ENCODE results near the gene MPRIP. TPM values are rescaled to one million over a fixed set of nuclear protein-coding genes. Genes with fewer than 3 reads are reported as not detected.

Gene MPRIP
- polyA plus RNA-seq, 4 donors = 142 to 202 (median 173) TPM

DNA sequence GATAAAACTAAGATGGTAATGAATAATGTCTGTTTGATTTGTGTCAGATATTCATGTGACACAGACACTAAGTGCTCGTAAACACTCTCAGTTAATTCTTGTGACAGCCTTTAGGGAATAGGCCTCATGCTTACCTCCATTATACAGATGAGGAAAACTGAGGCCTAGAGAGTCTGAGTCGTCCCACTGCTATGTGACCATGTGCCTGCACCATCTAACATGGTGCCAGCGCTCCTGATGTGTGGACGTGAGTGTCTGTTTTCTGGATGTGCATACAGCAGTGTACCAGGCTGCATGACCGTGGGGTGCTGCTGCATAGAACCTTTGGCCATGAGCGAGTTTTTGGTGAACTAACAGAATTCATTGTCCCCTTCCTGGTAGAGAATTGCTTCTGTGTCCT lies 61.8 kb downstream of the MPRIP start:
- DNase-seq (ENCODE audit: low read depth in 4 of 4, low spot score in 2 of 4) = no peak

GRCh38 chr17:17104494-17104893 lies 62.2 kb downstream of the MPRIP start:
- no peak for DNase-seq (ENCODE audit: low read depth in 4 of 4, low spot score in 2 of 4)

DNA sequence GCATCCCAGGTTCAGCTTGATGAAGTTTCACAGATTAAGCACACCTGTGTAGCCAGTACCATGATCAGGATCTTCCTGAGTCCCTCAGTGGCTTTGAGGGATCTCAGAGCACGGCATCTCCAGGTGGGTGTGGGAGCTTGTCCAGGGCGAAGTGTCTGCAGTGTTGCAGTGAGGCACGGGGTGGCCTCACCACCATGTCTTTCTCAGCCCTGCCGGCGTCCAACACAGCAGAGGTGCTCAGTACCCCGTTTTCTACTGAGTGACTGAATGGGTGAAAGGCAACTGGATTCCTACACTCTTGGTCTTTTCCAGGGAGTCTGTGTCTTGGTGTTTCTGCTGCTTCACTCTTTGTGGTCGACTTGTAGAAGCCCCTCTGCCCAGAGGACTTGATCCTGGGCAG lies 63.7 kb downstream of the MPRIP start:
- DNase-seq (ENCODE audit: low read depth in 4 of 4, low spot score in 2 of 4) = no peak

DNA sequence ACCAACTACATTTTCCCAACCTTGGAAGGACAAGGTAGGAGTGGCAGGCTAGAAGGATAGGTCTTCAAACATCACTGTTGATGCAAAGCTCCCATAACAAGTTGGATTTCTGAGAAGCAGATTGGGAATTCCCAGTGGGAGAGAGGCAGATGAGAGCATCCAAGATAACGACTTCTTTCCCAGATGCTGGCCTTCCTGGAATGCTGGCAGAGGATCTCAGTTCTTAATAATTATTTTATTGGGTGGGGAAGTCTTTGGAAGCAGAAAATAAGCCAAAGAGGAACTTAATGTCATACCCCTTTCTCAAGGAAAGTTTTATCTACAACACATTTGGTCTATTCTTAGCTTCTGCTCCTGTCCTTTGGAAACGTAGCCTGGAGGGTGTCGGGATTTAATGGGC lies 64.5 kb downstream of the MPRIP start:
- no peak for DNase-seq (ENCODE audit: low read depth in 4 of 4, low spot score in 2 of 4)

DNA sequence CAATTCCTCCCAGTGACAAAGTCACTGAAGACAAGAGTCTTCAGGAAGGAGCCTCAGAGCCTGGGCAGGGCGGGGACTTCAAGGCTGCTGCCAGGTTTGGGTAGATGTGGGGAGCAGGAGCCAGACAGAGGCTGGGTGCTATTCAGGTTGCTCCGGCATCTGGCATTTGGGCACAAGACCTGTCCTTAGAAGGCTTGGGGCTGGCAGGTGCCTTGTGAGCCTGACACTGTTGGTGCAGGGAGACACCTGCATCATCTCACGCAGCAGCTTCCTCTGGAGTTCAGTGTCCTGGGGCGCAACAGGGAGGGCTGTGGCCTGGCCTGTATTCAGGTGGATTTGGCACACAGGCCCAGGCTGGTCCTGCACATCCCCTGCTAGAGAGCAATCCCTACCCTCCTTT lies 65.0 kb downstream of the MPRIP start:
- DNase-seq (ENCODE audit: low read depth in 4 of 4, low spot score in 2 of 4) = no peak

- DNase-seq (ENCODE audit: low read depth in 4 of 4, low spot score in 2 of 4) = no peak
Observed at GRCh38 chr17:17107891-17108431, 65.7 kb downstream of the MPRIP start.

DNA sequence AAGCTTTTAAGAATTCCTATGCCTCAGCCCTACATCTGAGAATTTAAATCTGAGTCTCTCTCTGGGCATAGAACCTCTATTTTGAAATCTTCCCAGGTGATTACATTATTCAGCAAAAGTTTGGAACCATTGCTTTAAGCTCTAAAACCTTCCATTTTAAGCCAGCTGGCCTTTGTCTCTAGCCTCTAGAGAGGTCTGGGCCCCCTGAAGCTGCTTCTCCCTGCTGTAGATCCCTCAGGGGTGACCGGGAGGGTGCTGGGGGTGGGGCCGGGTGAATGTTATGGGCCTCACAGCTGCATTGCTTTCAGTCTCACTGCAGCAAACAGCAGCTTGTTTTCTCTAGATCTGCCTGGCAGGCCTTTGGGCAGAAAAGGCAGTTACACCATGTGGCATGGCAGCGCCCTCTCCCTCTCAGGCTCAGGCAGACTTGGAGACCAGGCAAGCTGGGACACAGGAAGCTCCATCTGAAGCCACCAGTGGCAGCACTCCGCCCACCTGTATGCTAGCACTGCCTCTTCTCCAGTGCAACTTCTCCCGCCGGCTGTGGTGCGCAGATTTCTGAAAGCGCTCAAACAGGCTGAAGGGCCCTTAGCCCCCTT lies 66.3 kb downstream of the MPRIP start:
- no peak for DNase-seq (ENCODE audit: low read depth in 4 of 4, low spot score in 2 of 4)

- DNase-seq (ENCODE audit: low read depth in 4 of 4, low spot score in 2 of 4) = no peak
Observed at GRCh38 chr17:17109256-17109655, 67.0 kb downstream of the MPRIP start.

DNA sequence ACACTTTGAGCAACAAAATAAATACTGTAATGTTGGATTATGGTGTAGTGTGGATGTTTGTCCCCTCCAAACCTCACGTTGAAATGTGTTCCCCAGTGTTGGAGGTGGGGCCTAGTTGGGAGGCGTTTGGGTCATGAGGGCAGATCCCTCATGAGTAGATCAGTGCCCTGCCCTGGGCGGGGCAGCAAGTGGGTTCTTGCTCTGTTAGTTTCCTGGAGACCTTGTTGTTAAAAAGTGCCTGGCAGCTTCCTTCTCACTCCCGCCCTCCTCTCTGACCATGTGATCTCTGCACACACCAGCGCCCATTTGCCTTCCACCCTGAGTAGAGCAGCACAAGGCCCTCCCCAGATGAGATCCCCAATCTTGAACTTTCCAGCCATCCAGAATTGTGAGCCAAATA lies 67.7 kb downstream of the MPRIP start:
- DNase-seq (ENCODE audit: low read depth in 4 of 4, low spot score in 2 of 4) = no peak

DNA sequence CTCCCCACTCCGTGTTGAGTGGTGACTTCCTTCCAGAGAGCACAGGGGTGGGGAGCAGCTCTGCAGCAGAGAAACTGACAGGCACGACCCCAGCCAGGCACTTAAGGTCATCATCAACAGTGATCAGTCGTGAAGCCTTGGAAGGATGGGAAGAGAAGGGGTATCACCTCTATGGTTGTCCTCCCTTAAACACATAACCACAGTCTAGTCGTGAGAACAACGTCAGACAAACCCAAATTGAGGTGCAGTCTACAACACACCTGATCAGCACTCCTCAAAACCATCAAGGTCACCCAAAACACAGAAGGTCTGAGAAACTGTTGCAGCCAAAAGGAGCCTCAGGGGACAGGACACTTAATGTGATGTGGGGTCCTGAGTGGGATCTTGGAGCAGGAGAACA lies 68.3 kb downstream of the MPRIP start:
- no peak for DNase-seq (ENCODE audit: low read depth in 4 of 4, low spot score in 2 of 4)

DNA sequence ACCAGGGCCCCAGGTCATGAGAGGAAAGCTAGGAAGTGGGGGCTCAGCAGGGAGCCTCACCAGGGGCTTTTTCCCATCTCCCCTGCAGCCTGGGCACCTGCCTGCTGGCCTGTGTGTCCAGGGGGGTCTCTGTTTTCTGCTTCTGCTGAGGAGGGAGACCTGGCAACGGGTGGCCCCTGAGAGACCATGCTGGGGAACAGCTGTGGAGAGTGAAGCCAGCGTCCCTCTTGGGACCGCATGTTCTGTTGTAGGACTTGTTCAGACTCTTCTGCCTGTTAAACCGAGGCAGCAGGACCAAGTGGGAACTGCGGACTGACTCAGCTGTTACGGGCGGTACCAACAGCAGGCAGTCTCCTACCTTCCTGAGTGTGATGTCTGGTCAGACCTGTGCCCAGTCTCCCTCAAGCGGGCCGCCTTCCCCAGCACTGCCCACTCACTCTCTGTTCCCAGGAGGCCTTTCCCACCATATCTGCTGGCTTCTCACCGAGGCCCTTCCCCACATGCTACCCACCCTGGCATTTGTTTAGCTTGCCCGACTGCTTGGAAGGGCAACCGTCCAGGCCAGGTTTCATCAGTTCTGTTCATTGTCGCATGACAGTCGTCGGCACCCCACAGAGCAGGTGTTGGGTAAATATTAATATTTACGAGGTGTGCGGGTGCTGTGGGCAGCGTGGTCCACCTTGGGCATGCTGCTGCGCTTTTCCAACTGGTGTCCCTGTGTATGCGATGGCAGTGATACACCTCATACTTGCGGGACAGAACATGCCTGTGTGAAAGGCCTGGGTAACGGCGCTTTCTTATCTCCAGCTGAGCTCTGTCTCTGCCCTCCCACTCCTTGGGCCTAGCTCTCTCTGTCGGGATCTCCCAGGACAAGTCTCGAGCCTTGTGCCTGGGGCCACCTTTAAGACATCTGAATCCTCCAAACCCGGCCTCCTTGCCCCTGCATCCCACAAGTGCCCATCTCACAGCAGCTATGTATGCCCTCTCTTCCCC lies 69.4 kb downstream of the MPRIP start:
- no peak for DNase-seq (ENCODE audit: low read depth in 4 of 4, low spot score in 2 of 4)

DNA sequence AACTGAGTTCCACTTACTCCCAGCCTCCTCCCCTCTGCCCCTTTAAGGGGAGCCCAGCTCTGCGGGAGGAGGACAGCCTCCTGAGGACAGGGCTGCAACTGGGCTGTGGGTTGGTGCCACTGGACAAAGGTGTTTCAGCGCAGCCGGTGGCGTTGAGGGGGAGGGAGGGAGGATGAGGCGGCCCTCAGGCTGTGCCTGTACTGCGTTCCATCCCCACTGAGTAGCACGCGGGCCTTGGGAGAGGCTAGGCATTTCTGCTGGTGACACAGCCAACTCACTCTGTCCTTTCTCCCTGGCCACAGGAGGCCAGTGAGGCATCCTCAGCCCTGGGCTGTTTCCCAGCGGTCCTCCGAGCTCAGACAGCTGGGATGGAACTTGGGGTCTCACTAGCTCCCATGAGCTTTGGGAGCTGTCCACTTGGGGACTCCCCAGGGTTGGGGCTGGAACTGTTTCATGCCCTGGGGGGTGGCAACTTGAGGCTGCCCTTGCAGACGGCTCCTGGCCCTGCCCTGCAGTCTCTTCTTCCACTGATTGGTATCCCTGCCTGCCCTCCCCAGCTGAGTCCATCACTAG lies 70.5 kb downstream of the MPRIP start:
- DNase-seq (ENCODE audit: low read depth in 4 of 4, low spot score in 2 of 4) = no peak

- DNase-seq (ENCODE audit: low read depth in 4 of 4, low spot score in 2 of 4) = no peak
Observed at GRCh38 chr17:17114592-17115225, 72.5 kb downstream of the MPRIP start.

DNA sequence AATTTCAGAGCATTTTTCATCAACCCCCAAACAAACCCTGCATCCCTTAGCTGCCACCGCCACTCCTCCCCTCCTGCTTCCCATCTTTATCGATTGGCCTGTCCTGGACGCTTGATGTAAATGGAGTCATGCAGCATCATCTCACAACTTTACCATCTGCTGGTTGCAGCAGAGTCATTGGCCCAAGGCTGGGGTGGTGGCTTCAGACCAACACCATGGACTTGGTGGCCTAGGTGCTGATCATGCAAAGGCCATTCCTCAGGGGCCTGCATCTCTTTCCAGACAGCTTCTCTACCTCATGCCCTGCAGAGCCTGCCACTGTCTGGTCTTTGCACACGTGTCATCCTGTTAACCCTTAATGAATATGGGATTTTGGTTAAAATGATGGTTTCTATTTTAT lies 73.4 kb downstream of the MPRIP start:
- DNase-seq (ENCODE audit: low read depth in 4 of 4, low spot score in 2 of 4) = no peak

DNA sequence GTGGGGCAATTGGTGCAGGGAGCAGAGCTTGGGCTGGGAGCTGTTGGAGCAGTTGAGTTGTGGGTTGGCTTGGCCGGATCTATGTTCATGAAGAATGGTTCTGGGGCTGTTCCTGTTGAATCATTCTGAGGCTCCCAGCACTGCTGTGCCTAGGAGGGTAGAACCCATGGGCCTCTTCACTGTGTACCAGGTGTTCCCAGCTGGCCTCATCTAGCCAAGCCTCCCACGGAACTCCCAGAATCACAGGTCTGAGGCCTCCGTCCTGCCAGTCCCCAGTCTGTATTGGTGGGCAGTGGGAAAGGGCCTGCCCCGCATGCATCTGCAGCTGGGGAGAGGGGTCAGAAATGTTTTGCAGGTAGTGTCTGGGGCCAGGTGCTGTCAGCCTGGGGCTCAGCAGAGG lies 74.1 kb downstream of the MPRIP start:
- no peak for DNase-seq (ENCODE audit: low read depth in 4 of 4, low spot score in 2 of 4)

DNA sequence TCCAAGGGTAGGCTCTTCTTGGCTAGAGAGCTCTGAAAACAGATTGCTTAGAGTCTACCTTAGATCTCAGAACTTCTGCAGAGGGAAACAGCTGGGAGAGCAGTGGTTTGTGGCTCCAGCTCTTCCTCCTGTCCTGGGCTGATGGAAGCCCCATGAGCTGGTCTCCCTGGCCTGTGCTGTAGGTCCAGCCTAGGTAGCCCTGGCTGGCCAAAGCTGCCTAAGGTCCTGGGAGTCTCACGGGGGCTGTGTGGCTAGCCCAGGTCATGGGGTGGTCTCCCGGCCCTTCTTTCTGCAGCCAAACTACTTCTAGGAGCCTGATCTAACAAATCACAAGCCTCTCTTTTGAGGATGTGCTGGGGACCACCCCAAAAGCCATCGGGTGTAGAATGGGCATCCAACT lies 75.7 kb downstream of the MPRIP start:
- DNase-seq (ENCODE audit: low read depth in 4 of 4, low spot score in 2 of 4) = no peak

GRCh38 chr17:17118399-17118798 lies 76.1 kb downstream of the MPRIP start:
- no peak for DNase-seq (ENCODE audit: low read depth in 4 of 4, low spot score in 2 of 4)

GRCh38 chr17:17119106-17119505 lies 76.8 kb downstream of the MPRIP start:
- DNase-seq (ENCODE audit: low read depth in 4 of 4, low spot score in 2 of 4) = no peak

- no peak for DNase-seq (ENCODE audit: low read depth in 4 of 4, low spot score in 2 of 4)
Observed at GRCh38 chr17:17119533-17119932, 77.3 kb downstream of the MPRIP start.

- DNase-seq (ENCODE audit: low read depth in 4 of 4, low spot score in 2 of 4) = no peak
Observed at GRCh38 chr17:17120294-17120693, 78.0 kb downstream of the MPRIP start.

DNA sequence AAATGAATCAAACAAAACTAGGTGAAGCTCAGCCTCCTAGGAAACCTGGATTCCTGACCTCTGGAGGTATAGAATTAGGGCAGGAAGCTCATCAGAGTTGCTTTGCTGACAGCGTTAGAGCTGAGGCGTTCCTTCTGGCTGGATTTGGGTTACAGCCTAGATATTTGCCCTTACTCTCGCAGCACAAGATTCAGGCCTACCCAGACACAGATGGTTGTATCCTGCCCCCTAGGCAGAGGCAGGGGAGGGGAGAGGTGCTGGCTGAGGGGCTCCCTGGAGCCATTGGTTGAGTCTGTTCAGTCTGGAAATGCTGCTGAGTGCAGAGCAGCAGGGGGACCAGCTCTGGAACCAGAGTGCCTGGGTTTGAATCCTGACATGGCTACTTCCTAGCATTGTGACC lies 78.4 kb downstream of the MPRIP start:
- DNase-seq (ENCODE audit: low read depth in 4 of 4, low spot score in 2 of 4) = peak in 2 of 4 donors; percentile 45 to 52
